ENCODE data around the gene MYBPHL.

MYBPHL gene

GRCh38 chr1:109261578-109261977 is 45.2 kb downstream of the MYBPHL start:
- TF ChIP-seq CTCF (IDR thresholded peaks at IDR 0.05; ENCODE audit: insufficient read depth, low read depth, low read length, missing control alignments), result no peak
- H3K4me3 ChIP-seq (ENCODE audit: low read length), result no peak overlapping the region
- no peak for DNase-seq (ENCODE audit: low read depth)

- no peak for TF ChIP-seq CTCF (IDR thresholded peaks at IDR 0.05; ENCODE audit: insufficient read depth, low read depth, low read length, missing control alignments)
- H3K4me3 ChIP-seq (ENCODE audit: low read length), result no peak overlapping the region
- no peak for DNase-seq (ENCODE audit: low read depth)
Observed at GRCh38 chr1:109261006-109261405, 45.8 kb downstream of the MYBPHL start.

GRCh38 chr1:109259674-109260557 is 46.9 kb downstream of the MYBPHL start:
- TF ChIP-seq CTCF (IDR thresholded peaks at IDR 0.05; ENCODE audit: insufficient read depth, low read depth, low read length, missing control alignments), result no peak
- H3K4me3 ChIP-seq (ENCODE audit: low read length), result no peak overlapping the region
- DNase-seq (ENCODE audit: low read depth), result no peak

GRCh38 chr1:109258481-109259466 is 48.0 kb downstream of the MYBPHL start:
- no peak for TF ChIP-seq CTCF (IDR thresholded peaks at IDR 0.05; ENCODE audit: insufficient read depth, low read depth, low read length, missing control alignments)
- no peak for DNase-seq (ENCODE audit: low read depth)
- no peak overlapping the region for H3K4me3 ChIP-seq (ENCODE audit: low read length)

- no peak overlapping the region for H3K4me3 ChIP-seq (ENCODE audit: low read length)
- TF ChIP-seq CTCF (IDR thresholded peaks at IDR 0.05; ENCODE audit: insufficient read depth, low read depth, low read length, missing control alignments), result no peak
- DNase-seq (ENCODE audit: low read depth), result no peak
Observed at GRCh38 chr1:109257682-109258421, 49.0 kb downstream of the MYBPHL start.

- no peak overlapping the region for H3K4me3 ChIP-seq (ENCODE audit: low read length)
- DNase-seq (ENCODE audit: low read depth), result peak; percentile 99
- TF ChIP-seq CTCF (IDR thresholded peaks at IDR 0.05; ENCODE audit: insufficient read depth, low read depth, low read length, missing control alignments), result no peak
Observed at GRCh38 chr1:109256971-109257681, 49.7 kb downstream of the MYBPHL start.
